ENCODE data around the gene ZNF865.

The ZNF865 gene

GRCh38 chr19:55650602-55651230 is 45.3 kb downstream of the ZNF865 start:
- Histone ChIP-seq H3K36me3 (ENCODE audit: control insufficient read depth in 2 of 2, insufficient read depth in 2 of 2, low read length in 2 of 2) (no peaks in the 10 kb centered on the region), H3K27me3 (ENCODE audit: control insufficient read depth in 2 of 2, insufficient read depth in 2 of 2, low read length in 2 of 2) (no peaks in the 10 kb centered on the region), H3K9me3 (ENCODE audit: control insufficient read depth in 2 of 2, low read length in 2 of 2) (no peaks in the 10 kb centered on the region), H3K4me3 (ENCODE audit: low read length in 2 of 2) (no peak overlapping the region), H3K4me1 (ENCODE audit: control insufficient read depth in 2 of 2, insufficient read depth in 2 of 2, low read length in 2 of 2) (peaks cover 11 to 22% of the 10 kb centered on the region in 2 donors), H3K9ac (ENCODE audit: low read depth in 1 of 2, low read length in 2 of 2) (no peak overlapping the region), H3K27ac (ENCODE audit: low read depth in 2 of 2, low read length in 2 of 2) (no peak overlapping the region)

GRCh38 chr19:55651236-55651635 is 45.8 kb downstream of the ZNF865 start:
- H3K9ac ChIP-seq (ENCODE audit: low read depth in 1 of 2, low read length in 2 of 2) = no peak overlapping the region
- H3K9me3 ChIP-seq (ENCODE audit: control insufficient read depth in 2 of 2, low read length in 2 of 2) = no peaks in the 10 kb centered on the region
- H3K4me1 ChIP-seq (ENCODE audit: control insufficient read depth in 2 of 2, insufficient read depth in 2 of 2, low read length in 2 of 2) = peaks cover 14 to 27% of the 10 kb centered on the region in 2 donors
- no peaks in the 10 kb centered on the region for H3K36me3 ChIP-seq (ENCODE audit: control insufficient read depth in 2 of 2, insufficient read depth in 2 of 2, low read length in 2 of 2)
- no peaks in the 10 kb centered on the region for H3K27me3 ChIP-seq (ENCODE audit: control insufficient read depth in 2 of 2, insufficient read depth in 2 of 2, low read length in 2 of 2)
- H3K4me3 ChIP-seq (ENCODE audit: low read length in 2 of 2) = no peak overlapping the region
- H3K27ac ChIP-seq (ENCODE audit: low read depth in 2 of 2, low read length in 2 of 2) = no peak overlapping the region

GRCh38 chr19:55652311-55653128 is 47.1 kb downstream of the ZNF865 start:
- no peaks in the 10 kb centered on the region for H3K27me3 ChIP-seq (ENCODE audit: control insufficient read depth in 2 of 2, insufficient read depth in 2 of 2, low read length in 2 of 2)
- no peak overlapping the region for H3K9ac ChIP-seq (ENCODE audit: low read depth in 1 of 2, low read length in 2 of 2)
- no peak overlapping the region for H3K27ac ChIP-seq (ENCODE audit: low read depth in 2 of 2, low read length in 2 of 2)
- no peaks in the 10 kb centered on the region for H3K36me3 ChIP-seq (ENCODE audit: control insufficient read depth in 2 of 2, insufficient read depth in 2 of 2, low read length in 2 of 2)
- H3K4me1 ChIP-seq (ENCODE audit: control insufficient read depth in 2 of 2, insufficient read depth in 2 of 2, low read length in 2 of 2) = peaks cover 24 to 34% of the 10 kb centered on the region in 2 donors
- H3K9me3 ChIP-seq (ENCODE audit: control insufficient read depth in 2 of 2, low read length in 2 of 2) = no peaks in the 10 kb centered on the region
- no peak overlapping the region for H3K4me3 ChIP-seq (ENCODE audit: low read length in 2 of 2)

- Histone ChIP-seq H3K27me3 (ENCODE audit: control insufficient read depth in 2 of 2, insufficient read depth in 2 of 2, low read length in 2 of 2) (no peaks in the 10 kb centered on the region), H3K4me3 (ENCODE audit: low read length in 2 of 2) (peak overlapping the region; percentile 83 to 92), H3K9me3 (ENCODE audit: control insufficient read depth in 2 of 2, low read length in 2 of 2) (no peaks in the 10 kb centered on the region), H3K36me3 (ENCODE audit: control insufficient read depth in 2 of 2, insufficient read depth in 2 of 2, low read length in 2 of 2) (peaks cover 1 to 3% of the 10 kb centered on the region in 2 donors), H3K4me1 (ENCODE audit: control insufficient read depth in 2 of 2, insufficient read depth in 2 of 2, low read length in 2 of 2) (peaks cover 27 to 30% of the 10 kb centered on the region in 2 donors), H3K27ac (ENCODE audit: low read depth in 2 of 2, low read length in 2 of 2) (peak overlapping the region; percentile 96 to 97), H3K9ac (ENCODE audit: low read depth in 1 of 2, low read length in 2 of 2) (peak overlapping the region; percentile 92 to 99)
Observed at GRCh38 chr19:55653651-55654322, 48.3 kb downstream of the ZNF865 start.

GRCh38 chr19:55654323-55654867 is 48.9 kb downstream of the ZNF865 start:
- peaks cover 26 to 30% of the 10 kb centered on the region in 2 donors for H3K4me1 ChIP-seq (ENCODE audit: control insufficient read depth in 2 of 2, insufficient read depth in 2 of 2, low read length in 2 of 2)
- peaks cover 5% of the 10 kb centered on the region in 2 donors for H3K36me3 ChIP-seq (ENCODE audit: control insufficient read depth in 2 of 2, insufficient read depth in 2 of 2, low read length in 2 of 2)
- peak overlapping the region; percentile 83 to 92 for H3K4me3 ChIP-seq (ENCODE audit: low read length in 2 of 2)
- peak overlapping the region; percentile 96 to 97 for H3K27ac ChIP-seq (ENCODE audit: low read depth in 2 of 2, low read length in 2 of 2)
- peak overlapping the region; percentile 92 to 99 for H3K9ac ChIP-seq (ENCODE audit: low read depth in 1 of 2, low read length in 2 of 2)
- no peaks in the 10 kb centered on the region for H3K27me3 ChIP-seq (ENCODE audit: control insufficient read depth in 2 of 2, insufficient read depth in 2 of 2, low read length in 2 of 2)
- no peaks in the 10 kb centered on the region for H3K9me3 ChIP-seq (ENCODE audit: control insufficient read depth in 2 of 2, low read length in 2 of 2)

- Histone ChIP-seq H3K27ac (ENCODE audit: low read depth in 2 of 2, low read length in 2 of 2) (peak within 1 kb of the TSS; percentile 98 to 99), H3K4me1 (ENCODE audit: control insufficient read depth in 2 of 2, insufficient read depth in 2 of 2, low read length in 2 of 2) (peaks cover 26 to 30% of the 10 kb centered on the region in 2 donors)
Observed at GRCh38 chr19:55654868-55655647, 49.6 kb downstream of the ZNF865 start, which contains the start of gene U2AF2. TSS of gene U2AF2 (plus strand) at chr19:55655035. CDS start at chr19:55655105, 70 bp downstream.

GRCh38 chr19:55655648-55656040 is 50.2 kb downstream of the ZNF865 start:
- Histone ChIP-seq H3K4me1 (ENCODE audit: control insufficient read depth in 2 of 2, insufficient read depth in 2 of 2, low read length in 2 of 2) (peaks cover 26 to 30% of the 10 kb centered on the region in 2 donors), H3K27ac (ENCODE audit: low read depth in 2 of 2, low read length in 2 of 2) (peak overlapping the region; percentile 98 to 99)

More at GRCh38 chr19:55654868-55655647, 49.6 kb downstream of the ZNF865 start, which contains the start of gene U2AF2:
- Histone ChIP-seq H3K36me3 (ENCODE audit: control insufficient read depth in 2 of 2, insufficient read depth in 2 of 2, low read length in 2 of 2) (peaks cover 10 to 12% of the 10 kb centered on the region in 2 donors), H3K4me3 (ENCODE audit: low read length in 2 of 2) (peak within 1 kb of the TSS; percentile 85 to 94), H3K9me3 (ENCODE audit: control insufficient read depth in 2 of 2, low read length in 2 of 2) (no peaks in the 10 kb centered on the region), H3K9ac (ENCODE audit: low read depth in 1 of 2, low read length in 2 of 2) (peak within 1 kb of the TSS; percentile 96 to 99), H3K27me3 (ENCODE audit: control insufficient read depth in 2 of 2, insufficient read depth in 2 of 2, low read length in 2 of 2) (no peaks in the 10 kb centered on the region)

GRCh38 chr19:55656552-55656951 is 51.1 kb downstream of the ZNF865 start:
- Histone ChIP-seq H3K4me3 (ENCODE audit: low read length in 2 of 2) (peak overlapping the region; percentile 85 to 94), H3K27me3 (ENCODE audit: control insufficient read depth in 2 of 2, insufficient read depth in 2 of 2, low read length in 2 of 2) (no peaks in the 10 kb centered on the region), H3K36me3 (ENCODE audit: control insufficient read depth in 2 of 2, insufficient read depth in 2 of 2, low read length in 2 of 2) (peaks cover 21 to 27% of the 10 kb centered on the region in 2 donors), H3K4me1 (ENCODE audit: control insufficient read depth in 2 of 2, insufficient read depth in 2 of 2, low read length in 2 of 2) (peaks cover 26 to 30% of the 10 kb centered on the region in 2 donors), H3K27ac (ENCODE audit: low read depth in 2 of 2, low read length in 2 of 2) (no peak overlapping the region), H3K9me3 (ENCODE audit: control insufficient read depth in 2 of 2, low read length in 2 of 2) (no peaks in the 10 kb centered on the region), H3K9ac (ENCODE audit: low read depth in 1 of 2, low read length in 2 of 2) (peak overlapping the region; percentile 87 to 96)

More at GRCh38 chr19:55655648-55656040, 50.2 kb downstream of the ZNF865 start:
- Histone ChIP-seq H3K36me3 (ENCODE audit: control insufficient read depth in 2 of 2, insufficient read depth in 2 of 2, low read length in 2 of 2) (peaks cover 13 to 17% of the 10 kb centered on the region in 2 donors), H3K9me3 (ENCODE audit: control insufficient read depth in 2 of 2, low read length in 2 of 2) (no peaks in the 10 kb centered on the region), H3K4me3 (ENCODE audit: low read length in 2 of 2) (peak overlapping the region; percentile 85 to 94), H3K9ac (ENCODE audit: low read depth in 1 of 2, low read length in 2 of 2) (peak overlapping the region; percentile 87 to 96), H3K27me3 (ENCODE audit: control insufficient read depth in 2 of 2, insufficient read depth in 2 of 2, low read length in 2 of 2) (no peaks in the 10 kb centered on the region)

All from mucosa of rectum (tissue), 2 donors.